Measurements from ENCODE around the gene EHF.

The EHF gene

GRCh38 chr11:34643311-34643710, 22.4 kb downstream of the EHF start:
- no peak for DNase-seq (ENCODE audit: low read depth in 1 of 2, low spot score in 1 of 2)

- no peak for DNase-seq (ENCODE audit: low read depth in 1 of 2, low spot score in 1 of 2)
Observed at GRCh38 chr11:34643846-34644245, 23.0 kb downstream of the EHF start.

DNA sequence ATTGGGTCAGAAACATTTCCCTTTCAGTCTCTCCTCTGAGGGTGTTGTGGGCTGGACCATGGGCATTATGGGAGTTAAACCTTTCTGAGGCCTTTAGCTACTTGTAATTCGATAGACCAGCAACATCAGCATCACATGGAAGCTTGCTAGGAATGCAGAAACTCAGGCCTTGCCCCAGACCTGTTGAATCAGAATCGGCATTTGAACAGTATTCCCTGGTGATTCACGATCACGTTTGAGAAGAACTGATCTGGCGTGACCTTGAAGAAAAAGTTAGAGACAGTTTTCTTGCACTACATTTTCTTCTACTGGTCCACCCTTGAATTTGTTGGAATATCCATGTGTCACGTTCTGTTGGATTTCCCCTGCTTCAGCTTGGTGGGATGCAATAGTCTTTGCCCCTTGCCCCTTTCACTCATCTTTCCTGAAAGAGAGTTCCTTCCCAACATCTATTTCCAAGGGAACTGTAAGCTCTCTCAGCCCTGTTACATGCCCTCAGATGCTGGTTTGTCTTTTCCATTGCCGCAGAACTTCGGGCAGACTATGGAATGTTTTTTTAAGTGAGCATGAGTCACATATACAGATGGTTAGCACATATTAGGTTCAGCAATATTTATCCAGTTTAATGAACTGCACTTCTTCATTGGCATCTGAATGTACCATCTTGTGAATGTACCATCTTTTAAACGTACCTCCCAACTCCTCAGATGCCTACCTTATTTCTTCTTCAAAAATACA, 23.9 kb downstream of the EHF start:
- DNase-seq (ENCODE audit: low read depth in 1 of 2, low spot score in 1 of 2) = no peak

DNA sequence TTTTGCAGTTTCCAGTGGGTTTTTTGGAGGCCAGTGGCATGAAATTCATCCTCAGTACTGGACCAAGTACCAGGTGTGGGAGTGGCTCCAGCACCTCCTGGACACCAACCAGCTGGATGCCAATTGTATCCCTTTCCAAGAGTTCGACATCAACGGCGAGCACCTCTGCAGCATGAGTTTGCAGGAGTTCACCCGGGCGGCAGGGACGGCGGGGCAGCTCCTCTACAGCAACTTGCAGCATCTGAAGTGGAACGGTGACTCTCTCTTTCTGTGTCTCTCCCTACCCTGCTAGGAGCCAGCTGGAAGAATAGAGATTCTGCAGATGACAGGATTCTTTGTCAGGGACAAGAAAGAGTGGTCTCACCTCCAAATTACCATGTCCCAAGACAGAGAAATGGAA, 25.5 kb downstream of the EHF start:
- DNase-seq (ENCODE audit: low read depth in 1 of 2, low spot score in 1 of 2) = no peak

- DNase-seq (ENCODE audit: low read depth in 1 of 2, low spot score in 1 of 2) = no peak
Observed at GRCh38 chr11:34647131-34647530, 26.2 kb downstream of the EHF start.

DNA sequence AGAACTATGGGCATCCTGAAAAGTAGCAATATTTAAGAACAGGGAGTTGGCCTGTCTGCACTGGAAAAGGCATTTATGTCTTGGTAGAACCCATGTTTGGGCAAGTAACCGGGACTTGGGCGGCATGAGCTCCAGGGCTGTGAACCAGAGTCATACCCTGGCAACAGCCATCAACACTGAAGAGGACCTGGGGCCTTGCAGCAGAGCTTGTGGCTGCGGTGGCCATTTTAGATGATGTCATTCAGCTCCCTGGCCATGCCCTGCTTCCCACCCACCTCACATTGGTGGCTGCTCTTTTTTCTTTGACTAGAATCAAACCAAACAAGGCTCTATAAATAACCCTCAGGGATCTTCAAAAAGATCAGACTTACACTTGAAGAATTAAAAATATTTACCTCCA, 26.6 kb downstream of the EHF start:
- DNase-seq (ENCODE audit: low read depth in 1 of 2, low spot score in 1 of 2) = no peak

DNA sequence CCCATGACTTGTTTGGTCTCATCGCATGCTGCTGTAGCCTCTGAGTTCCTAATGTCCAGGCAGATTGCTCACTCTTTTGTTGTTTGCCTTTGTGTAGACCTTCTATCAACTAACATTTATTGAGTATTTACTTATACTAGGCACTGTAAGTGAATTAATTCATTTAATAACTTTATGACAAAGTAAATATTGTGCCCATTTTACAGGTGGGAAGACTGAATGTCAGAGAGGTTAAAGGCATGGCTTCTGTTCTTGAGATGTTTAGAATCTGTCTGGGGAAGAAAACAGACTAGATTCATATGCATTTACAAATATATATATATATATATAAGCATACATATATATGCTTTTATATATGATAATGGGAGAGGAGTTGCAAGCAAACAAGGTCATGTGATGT, 27.1 kb downstream of the EHF start:
- no peak for DNase-seq (ENCODE audit: low read depth in 1 of 2, low spot score in 1 of 2)

DNA sequence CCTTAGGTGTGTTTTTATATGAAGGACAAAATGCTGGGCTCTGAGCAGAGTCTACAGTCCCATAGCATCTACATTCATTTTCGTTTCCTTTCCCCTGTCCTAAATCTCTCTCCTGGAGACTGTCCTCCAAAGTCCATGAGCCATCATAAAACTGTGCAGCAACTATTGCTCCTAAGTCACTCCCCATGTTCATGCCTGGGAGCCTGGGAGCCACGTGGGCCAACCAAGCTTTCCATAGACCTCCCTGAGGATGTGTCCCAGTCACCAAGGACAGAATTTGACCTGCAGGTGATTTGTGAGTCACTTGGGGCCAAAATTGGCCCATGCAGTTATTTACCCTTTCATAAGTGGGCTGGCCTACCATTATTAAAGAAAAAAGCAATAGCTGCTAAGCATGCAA, 28.7 kb downstream of the EHF start:
- no peak for DNase-seq (ENCODE audit: low read depth in 1 of 2, low spot score in 1 of 2)

DNA sequence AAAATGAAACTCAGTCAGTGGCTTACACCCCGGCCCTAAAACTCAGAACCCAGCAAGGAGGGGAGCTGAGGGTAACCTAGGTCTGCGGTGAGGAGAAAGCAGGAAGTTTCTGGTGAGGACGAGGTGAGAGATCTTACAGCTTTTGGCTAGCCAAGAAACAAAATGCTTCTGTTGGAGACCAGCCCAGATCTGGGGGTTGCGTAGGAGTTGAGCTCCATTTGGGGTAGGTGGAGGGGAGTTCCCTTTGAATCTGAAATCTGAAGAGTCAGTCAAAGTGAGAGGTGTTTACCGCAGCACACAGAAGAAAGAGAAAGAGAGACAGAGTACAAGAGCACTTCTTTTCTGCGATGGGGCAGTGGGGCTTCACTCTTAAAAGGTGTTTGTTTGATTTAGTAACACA, 29.6 kb downstream of the EHF start:
- peak; percentile 56 to 81 for DNase-seq (ENCODE audit: low read depth in 1 of 2, low spot score in 1 of 2)

GRCh38 chr11:34651551-34651950, 30.7 kb downstream of the EHF start:
- DNase-seq (ENCODE audit: low read depth in 1 of 2, low spot score in 1 of 2) = no peak

GRCh38 chr11:34652191-34652973, 31.5 kb downstream of the EHF start:
- no peak for DNase-seq (ENCODE audit: low read depth in 1 of 2, low spot score in 1 of 2)

- no peak for DNase-seq (ENCODE audit: low read depth in 1 of 2, low spot score in 1 of 2)
Observed at GRCh38 chr11:34653031-34653430, 32.1 kb downstream of the EHF start.

GRCh38 chr11:34653851-34654482, 33.1 kb downstream of the EHF start:
- no peak for DNase-seq (ENCODE audit: low read depth in 1 of 2, low spot score in 1 of 2)

GRCh38 chr11:34654483-34655334, 33.8 kb downstream of the EHF start:
- DNase-seq (ENCODE audit: low read depth in 1 of 2, low spot score in 1 of 2) = no peak

DNA sequence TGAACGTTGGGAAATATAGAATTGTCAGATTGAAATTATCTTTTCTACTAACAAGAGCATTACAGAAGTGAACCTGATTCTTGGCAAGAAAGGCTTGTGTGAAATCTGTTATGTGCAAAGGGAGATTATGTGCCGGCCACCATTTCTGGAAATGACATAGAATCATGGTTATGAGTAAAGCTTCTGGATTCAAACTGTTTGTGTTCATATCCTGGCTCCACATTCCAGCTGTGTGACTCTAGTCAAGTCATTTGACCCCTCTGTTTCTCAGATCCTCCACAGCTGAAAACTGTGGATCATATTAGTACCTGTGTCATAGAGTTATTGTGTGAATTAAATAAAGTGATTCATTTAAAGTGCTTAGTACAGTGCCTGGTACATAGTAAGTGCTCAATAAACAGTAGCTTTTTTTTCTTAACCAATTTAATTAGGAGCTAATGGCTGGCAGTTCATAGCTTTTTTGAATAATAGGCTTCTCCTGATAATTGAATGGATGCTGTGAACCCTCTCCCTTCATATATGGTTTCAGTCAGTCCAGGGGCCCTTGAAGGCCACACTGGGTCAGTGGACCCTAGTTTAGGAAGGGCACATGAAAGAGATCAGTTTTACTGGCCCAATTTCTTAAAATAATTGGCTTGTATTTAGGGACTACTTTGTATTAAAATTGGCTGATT, 34.6 kb downstream of the EHF start:
- DNase-seq (ENCODE audit: low read depth in 1 of 2, low spot score in 1 of 2) = no peak

DNA sequence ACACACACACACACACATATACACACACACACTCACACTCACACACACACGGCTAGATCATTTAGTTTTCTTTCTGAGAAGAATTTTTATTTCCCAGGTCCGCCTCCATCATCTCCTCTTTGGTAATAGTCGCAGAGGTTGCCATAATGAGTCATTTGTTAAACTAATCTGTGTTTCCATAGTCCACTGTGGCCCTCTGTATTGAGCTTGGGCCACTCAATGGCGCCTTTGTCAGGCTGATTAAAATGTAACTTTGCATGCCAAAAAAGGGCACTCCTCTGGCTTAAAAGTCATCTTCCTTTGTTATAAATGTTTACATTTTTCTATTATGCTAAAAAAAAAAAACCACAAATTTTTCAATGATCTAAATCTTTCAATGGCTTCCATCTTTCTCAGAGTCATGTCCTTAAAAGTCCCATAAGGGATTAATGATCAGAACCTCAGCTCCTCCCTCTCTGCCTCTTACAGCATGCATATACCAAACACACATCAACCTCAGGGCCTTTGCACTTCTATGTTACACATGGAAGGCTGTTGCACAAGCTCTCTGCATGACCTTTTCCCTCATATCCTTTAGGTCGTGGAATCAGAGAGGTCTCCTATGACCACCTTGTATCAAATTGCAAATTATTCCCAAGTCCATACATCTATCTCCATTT, 35.3 kb downstream of the EHF start:
- DNase-seq (ENCODE audit: low read depth in 1 of 2, low spot score in 1 of 2) = no peak

GRCh38 chr11:34658071-34659015, 37.5 kb downstream of the EHF start:
- DNase-seq (ENCODE audit: low read depth in 1 of 2, low spot score in 1 of 2) = no peak

- no peak for DNase-seq (ENCODE audit: low read depth in 1 of 2, low spot score in 1 of 2)
Observed at GRCh38 chr11:34659096-34659733, 38.3 kb downstream of the EHF start.
